ENCODE measurements around the gene BCL6B. TPM values are rescaled to one million over a fixed set of nuclear protein-coding genes. Genes with fewer than 3 reads are reported as not detected.

Gene BCL6B
- total RNA-seq, 1 experiment from 2014 or later, result 11.4 TPM

GRCh38 chr17:7007143-7007542 lies 15.7 kb upstream of the BCL6B start (continued):
- no peak for TF ChIP-seq ZNF219 (CRISPR knock-in tag; IDR thresholded peaks at IDR 0.05; ENCODE audit: borderline replicate concordance)

GRCh38 chr17:7010523-7010922 lies 12.3 kb upstream of the BCL6B start:
- no peak for TF ChIP-seq ZMAT4 (CRISPR knock-in tag; IDR thresholded peaks at IDR 0.05)
- no peak for TF ChIP-seq TP53 (CRISPR knock-in tag; IDR thresholded peaks at IDR 0.05)
- TF ChIP-seq JAZF1 (CRISPR knock-in tag; IDR thresholded peaks at IDR 0.05), result no peak
- TF ChIP-seq HMGA2 (CRISPR knock-in tag; IDR thresholded peaks at IDR 0.05), result no peak
- TF ChIP-seq ZNF219 (CRISPR knock-in tag; IDR thresholded peaks at IDR 0.05; ENCODE audit: borderline replicate concordance), result no peak
- no peak for TF ChIP-seq AFF4 (CRISPR knock-in tag; IDR thresholded peaks at IDR 0.05; ENCODE audit: borderline replicate concordance)
- no peak for TF ChIP-seq SMAD4 (CRISPR knock-in tag; IDR thresholded peaks at IDR 0.05)
- TF ChIP-seq USF2 (CRISPR knock-in tag; IDR thresholded peaks at IDR 0.05), result no peak
- TF ChIP-seq ZNF425 (CRISPR knock-in tag; conservative IDR thresholded peaks at IDR 0.05), result no peak
- TF ChIP-seq ZNF317 (CRISPR knock-in tag; IDR thresholded peaks at IDR 0.05; ENCODE audit: borderline replicate concordance, low read depth), result no peak
- TF ChIP-seq ZSCAN18 (CRISPR knock-in tag; IDR thresholded peaks at IDR 0.05), result no peak
- TF ChIP-seq RORB (CRISPR knock-in tag; IDR thresholded peaks at IDR 0.05), result no peak
- no peak for TF ChIP-seq HMGXB4 (CRISPR knock-in tag; IDR thresholded peaks at IDR 0.05)
- no peak for TF ChIP-seq CBFB (CRISPR knock-in tag; IDR thresholded peaks at IDR 0.05; ENCODE audit: low read depth)
- no peak for TF ChIP-seq MXD4 (CRISPR knock-in tag; IDR thresholded peaks at IDR 0.05; ENCODE audit: borderline replicate concordance)
- no peak for TF ChIP-seq TCF7 (CRISPR knock-in tag; IDR thresholded peaks at IDR 0.05; ENCODE audit: low read depth)
- no peak for TF ChIP-seq E2F4 (CRISPR knock-in tag; IDR thresholded peaks at IDR 0.05; ENCODE audit: borderline replicate concordance, low read depth)
- H3K27ac Mint-ChIP-seq, result no peak overlapping the region
- peaks cover 2% of the 10 kb centered on the region; the same call in 1 of the 2 replicates for H3K36me3 Mint-ChIP-seq
- CTCF ChIA-PET, result no interaction called here
- H3K4me3 Mint-ChIP-seq, result peak overlapping the region; percentile 97
- no peaks in the 10 kb centered on the region for H3K9me3 Mint-ChIP-seq
- no peak for ATAC-seq
- H3K27me3 Mint-ChIP-seq (ENCODE audit: low read depth), result peaks cover 3% of the 10 kb centered on the region; the same call in 1 of the 2 replicates
- POLR2A ChIA-PET, result no interaction called here
- peaks cover 26% of the 10 kb centered on the region for H3K4me1 Mint-ChIP-seq
- DNase-seq (ENCODE audit: low spot score), result no peak

All from WTC11 (cell line).